C1 segment of cervical spinal cord (tissue), 14 donors: Measurements from ENCODE around the gene CLHC1.
"Not testable (repeated sequence)": the region's sequence is repeated elsewhere in the genome, so short reads cannot be mapped to it uniquely, and the experiment has no call there.

Source experiments
- DNase-seq, 14 donors: peaks; one replicate each; lab custom pipeline; 2025; lab: John Stamatoyannopoulos, UW

Gene CLHC1

GRCh38 chr2:55232863-55233657 lies 967 bp upstream of the CLHC1 start:
- peak in 2 of 14 donors; percentile 26 to 32 for DNase-seq

GRCh38 chr2:55231546-55232083 lies 478 bp downstream of the CLHC1 start:
- no peak for DNase-seq

- DNase-seq = no peak
These were observed 1.5 kb downstream of the CLHC1 start for GRCh38 chr2:55230551-55230950.

- no peak for DNase-seq
These were observed 2.9 kb downstream of the CLHC1 start for GRCh38 chr2:55229221-55229620.

- no peak for DNase-seq
These were observed 3.9 kb downstream of the CLHC1 start for GRCh38 chr2:55228226-55228563.

GRCh38 chr2:55227437-55228225 lies 4.5 kb downstream of the CLHC1 start:
- not testable (repeated sequence) for DNase-seq

- peak in 1 of 14 donors; percentile 14 for DNase-seq
These were observed 6.5 kb downstream of the CLHC1 start for GRCh38 chr2:55225481-55226020.

- peak in 5 of 14 donors; percentile 7 to 55 (median 22) for DNase-seq
These were observed 7.3 kb downstream of the CLHC1 start for GRCh38 chr2:55224761-55225261.

GRCh38 chr2:55223958-55224760 lies 7.9 kb downstream of the CLHC1 start:
- DNase-seq = peak in 2 of 14 donors; percentile 23 to 55

- DNase-seq = no peak
These were observed 18.3 kb downstream of the CLHC1 start for GRCh38 chr2:55213822-55214221.

GRCh38 chr2:55204950-55205349 lies 27.1 kb downstream of the CLHC1 start:
- DNase-seq = no peak

GRCh38 chr2:55204536-55204935 lies 27.6 kb downstream of the CLHC1 start:
- no peak for DNase-seq

- DNase-seq = no peak
These were observed 31.7 kb downstream of the CLHC1 start for GRCh38 chr2:55200416-55200815.

- DNase-seq = no peak
These were observed 35.6 kb downstream of the CLHC1 start for GRCh38 chr2:55196526-55196925.

- DNase-seq = not testable (repeated sequence)
These were observed 40.2 kb downstream of the CLHC1 start for GRCh38 chr2:55191888-55192287.

GRCh38 chr2:55186837-55187236 lies 45.3 kb downstream of the CLHC1 start:
- not testable (repeated sequence) for DNase-seq

- no peak for DNase-seq
These were observed 51.7 kb downstream of the CLHC1 start for GRCh38 chr2:55180374-55180773.

- no peak for DNase-seq
These were observed 56.0 kb downstream of the CLHC1 start for GRCh38 chr2:55176094-55176415.

- peak in 1 of 14 donors; percentile 23 for DNase-seq
These were observed 56.6 kb downstream of the CLHC1 start for GRCh38 chr2:55175254-55176093.

GRCh38 chr2:55173438-55174054 lies 58.5 kb downstream of the CLHC1 start:
- no peak for DNase-seq
